Endothelial cell of umbilical vein (primary cell): ENCODE data around the gene RNGTT. TPM values are rescaled to one million over a fixed set of nuclear protein-coding genes. Genes with fewer than 3 reads are reported as not detected.

Experiments
- BruUV-seq: library from RNA; stranded (reverse); fragments of 400-500 nt; replicated peaks from 2 replicates; lab custom pipeline; 2021; lab: Mats Ljungman, UMichigan
- CTCF ChIA-PET: fragments of 300-600, 350-600 bp; sonication (Branson Sonifier 250); formaldehyde crosslinking; loops from one replicate; lab custom pipeline; 2021; ENCODE audit warnings: antibody characterized with exemption, inconsistent platforms; lab: Charles Lee
- POLR2A ChIA-PET: fragments of 300-600, 350-600 bp; sonication (Branson Sonifier 250); formaldehyde crosslinking; loops from one replicate; lab custom pipeline; 2021; ENCODE audit warnings: antibody characterized with exemption, inconsistent platforms; lab: Charles Lee
- DNase-seq: peaks from one replicate; pipeline ENCODE4 v3.0.0-alpha.2; 2011; ENCODE audit warnings: low read depth, low spot score
- FAIRE-seq: peaks from 2 replicates; lab custom pipeline; 2011; peaks lifted over from hg19 to GRCh38; lab: Jason Lieb, UNC
- H2AFZ ChIP-seq: 2 replicates; pipeline ENCODE4 v1.6.0; 2012; ENCODE audit warnings: low read depth, low read length, control low read depth, inconsistent platforms
- H3K27ac ChIP-seq: 2 replicates; pipeline ENCODE4 v1.5.1; 2011; ENCODE audit warnings: low read depth, mild to moderate bottlenecking, control low read depth, low read length, moderate library complexity; ENCODE audit not compliant: insufficient read depth
- H3K27me3 ChIP-seq, 2 experiments: 2 replicates each; pipeline versions ENCODE4 v1.6.0 to v1.6.1; 2011; ENCODE audit warnings: low read length in 2 of 2, mixed read lengths in 1 of 2; ENCODE audit not compliant: control insufficient read depth in 2 of 2, insufficient read depth in 2 of 2
- H3K36me3 ChIP-seq, 2 experiments: 2 replicates in 1 of 2; 3 replicates in 1 of 2; pipeline ENCODE4 v1.5.1; 2011; ENCODE audit warnings: low read length in 2 of 2, mild to moderate bottlenecking in 1 of 2, moderate library complexity in 1 of 2; ENCODE audit not compliant: control insufficient read depth in 2 of 2, insufficient read depth in 2 of 2; ENCODE audit errors: extremely low read depth in 1 of 2
- H3K4me1 ChIP-seq: 3 replicates; pipeline ENCODE4 v1.5.1; 2011; ENCODE audit warnings: mild to moderate bottlenecking, low read length; ENCODE audit not compliant: control insufficient read depth, insufficient read depth; ENCODE audit errors: extremely low read depth
- H3K4me2 ChIP-seq: 2 replicates; pipeline ENCODE4 v1.6.1; 2011; ENCODE audit warnings: low read length, control low read depth, mixed read lengths; ENCODE audit not compliant: insufficient read depth
- H3K4me3 ChIP-seq, 3 experiments: fragments of 200-600 bp in 1 of 3; sonication (generic), shearing (Covaris generic) in 1 of 3; replicated peaks in 1 of 3; 2 replicates each; pipeline ENCODE4 v1.5.1; 2011 to 2016; ENCODE audit warnings: control low read depth in 3 of 3, low read length in 3 of 3, mild to moderate bottlenecking in 2 of 3, inconsistent platforms in 1 of 3, low read depth in 1 of 3, moderate library complexity in 1 of 3; ENCODE audit not compliant: insufficient read depth in 1 of 3
- H3K79me2 ChIP-seq: 2 replicates; pipeline ENCODE4 v1.6.0; 2012; ENCODE audit warnings: low read length, inconsistent platforms; ENCODE audit not compliant: control insufficient read depth, insufficient read depth
- H3K9ac ChIP-seq: replicated peaks from 2 replicates; pipeline ENCODE3; 2011; ENCODE audit warnings: low read length, control low read depth; ENCODE audit not compliant: insufficient read depth; ENCODE audit errors: extremely low read depth
- H3K9me1 ChIP-seq: replicated peaks from 3 replicates; pipeline ENCODE4 v1.6.0; 2011; ENCODE audit warnings: mild to moderate bottlenecking, low read length; ENCODE audit not compliant: control insufficient read depth, insufficient read depth; ENCODE audit errors: extremely low read depth
- H3K9me3 ChIP-seq: replicated peaks from 2 replicates; pipeline ENCODE4 v1.5.1; 2012; ENCODE audit warnings: low read length, inconsistent platforms; ENCODE audit not compliant: control insufficient read depth, insufficient read depth
- H4K20me1 ChIP-seq: replicated peaks from 2 replicates; pipeline ENCODE3; 2011; ENCODE audit warnings: mild to moderate bottlenecking, low read length; ENCODE audit not compliant: control insufficient read depth, insufficient read depth; ENCODE audit errors: extremely low read depth
- CTCF ChIP-seq, 2 donors: IDR thresholded peaks; 1 replicate in 1 of 2; 2 replicates in 1 of 2; pipeline ENCODE4 v1.5.1; 2011; ENCODE audit warnings: low read length in 2 of 2, mild to moderate bottlenecking in 2 of 2, moderate library complexity in 2 of 2, control low read depth in 1 of 2, inconsistent platforms in 1 of 2, low read depth in 1 of 2; ENCODE audit not compliant: insufficient read depth in 1 of 2; ENCODE audit errors: extremely low read depth in 1 of 2
- EZH2 ChIP-seq: IDR thresholded peaks from 2 replicates; pipeline ENCODE4 v1.6.1; 2012; ENCODE audit warnings: borderline replicate concordance, low read depth, mild to moderate bottlenecking, moderate library complexity, low read length, inconsistent platforms; ENCODE audit not compliant: severe bottlenecking
- MAX ChIP-seq: IDR thresholded peaks from 2 replicates; pipeline ENCODE4 v1.6.1; 2011; ENCODE audit not compliant: insufficient read depth, insufficient read length
- POLR2AphosphoS5 ChIP-seq: IDR thresholded peaks from 2 replicates; pipeline ENCODE4 v1.6.1; 2012; ENCODE audit warnings: low read depth, mild to moderate bottlenecking, control low read depth, low read length, moderate library complexity; ENCODE audit not compliant: insufficient read depth
- dilution Hi-C: fragments of 300-500 bp; cut with MboI; formaldehyde crosslinking; loops from one replicate; pipeline ENCODE4 v1.15.0; 2019; ENCODE audit warnings: low sequenced_read_pairs; ENCODE audit not compliant: extremely low pct_ligation_motif_present
- intact Hi-C: fragments of 100-400 bp; cut with micrococcal nuclease; formaldehyde crosslinking; loops from one replicate; pipeline ENCODE4 v1.10.0; 2022
- polyA plus RNA-seq, 4 experiments: library from polyadenylated mRNA; depleted of rRNA in 3 of 4; stranded (reverse) in 3 of 4; unstranded in 1 of 4; fragments of >200 nt; gene quantifications; 2 replicates each; pipeline versions ENCODE4 v1.2.1 to v1.2.3, GENCODE V29; 2011 to 2012; ENCODE audit warnings: missing spikeins in 1 of 4
- total RNA-seq: library from RNA; stranded (reverse); gene quantifications from 2 replicates; pipeline ENCODE4 v1.2.3, GENCODE V29; 2021

Gene RNGTT
- total and polyA plus RNA-seq, 2 donors (not counting 3 experiments of a cell fraction or from before 2014, with no cell fraction given) = 2.1 to 13.1 TPM

DNA sequence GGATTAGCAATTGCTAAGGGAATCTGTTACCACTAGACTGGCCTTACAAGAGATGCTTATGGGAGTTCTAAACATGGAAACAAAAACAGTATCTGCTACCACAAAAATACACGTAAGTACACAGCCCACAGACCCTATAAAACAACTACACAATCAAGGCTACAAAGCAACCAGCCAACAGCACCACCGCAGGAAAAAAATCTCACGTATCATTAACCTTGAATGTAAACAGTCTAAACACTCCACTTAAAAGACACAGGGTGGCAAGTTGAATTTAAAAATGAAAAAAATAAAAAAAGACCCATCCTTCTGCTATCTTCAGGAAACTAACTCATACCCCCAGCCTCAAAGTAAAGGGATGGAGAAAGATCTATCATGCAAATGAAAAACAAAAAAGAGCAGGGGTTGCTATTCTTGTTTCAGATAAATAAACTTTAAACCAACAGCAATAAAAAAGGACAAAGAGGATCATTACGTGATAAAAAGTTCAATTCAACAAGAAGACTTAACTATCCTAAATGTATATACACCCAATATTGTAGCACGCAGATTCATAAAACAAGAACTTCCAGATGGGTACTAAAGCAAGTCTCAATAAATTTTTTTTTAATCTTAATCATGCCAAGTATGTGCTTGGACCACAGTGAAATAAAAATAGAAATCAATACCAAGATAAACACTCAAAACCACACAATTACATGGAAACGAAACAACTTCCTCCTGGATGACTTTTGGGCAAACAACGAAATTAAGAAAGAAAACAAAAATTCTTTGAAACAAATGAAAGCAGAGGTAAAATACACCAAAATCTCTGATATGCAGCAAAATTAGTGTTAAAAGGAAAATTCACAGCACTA, 52.3 kb downstream of the RNGTT start:
- Histone ChIP-seq H3K9me3 (no peaks in the 10 kb centered on the region), H4K20me1 (peaks cover 2% of the 10 kb centered on the region), H3K4me1 (no peaks in the 10 kb centered on the region), H3K79me2 (peaks cover 5% of the 10 kb centered on the region), H3K27me3 (no peaks in the 10 kb centered on the region), H3K4me3 (no peak overlapping the region), H3K9me1 (no peaks in the 10 kb centered on the region), H3K27ac (no peak overlapping the region), H3K9ac (no peak overlapping the region), H2AFZ (no peak overlapping the region), H3K4me2 (no peak overlapping the region), H3K36me3 (no peaks in the 10 kb centered on the region)
- dilution Hi-C loops = no loop called here
- ChIA-PET CTCF (interaction anchor here (0.9 to 1.3 kb wide), 2 partner anchors 8 to 13 kb away, joined by 3 read pairs; no protein-coding TSS in a partner anchor), POLR2A (no interaction called here)
- no peak for FAIRE-seq
- DNase-seq = peak; percentile 4
- intact Hi-C loops = no loop called here
- no TSS peak for BruUV-seq
- TF ChIP-seq POLR2AphosphoS5 (no peak), EZH2 (no peak), CTCF (IDR thresholded peaks at IDR 0.05; ENCODE audit: extremely low read depth in 1 of 2, insufficient read depth in 1 of 2, low read depth in 1 of 2, low read length in 2 of 2) (no peak), MAX (no peak)
